Astrocyte (in vitro differentiated cells and primary cell): Measurements from ENCODE around the gene CACNA1F. TPM values are rescaled to one million over a fixed set of nuclear protein-coding genes. Genes with fewer than 3 reads are reported as not detected.

Source experiments
- DNase-seq: peaks from one replicate; pipeline ENCODE4 v3.0.0-alpha.2; 2010; ENCODE audit warnings: low read depth
- FAIRE-seq: peaks from 2 replicates; lab custom pipeline; 2011; peaks lifted over from hg19 to GRCh38; lab: Jason Lieb, UNC
- H2AFZ ChIP-seq: 2 replicates; pipeline ENCODE4 v1.6.0; 2012; ENCODE audit warnings: low read depth, low read length, inconsistent platforms
- H3K27ac ChIP-seq: 2 replicates; pipeline ENCODE4 v1.5.1; 2011; ENCODE audit warnings: low read depth, low read length, inconsistent platforms
- H3K27me3 ChIP-seq: 2 replicates; pipeline ENCODE4 v1.6.0; 2011; ENCODE audit warnings: low read length, inconsistent platforms; ENCODE audit not compliant: insufficient read depth
- H3K36me3 ChIP-seq: 2 replicates; pipeline ENCODE4 v1.5.1; 2011; ENCODE audit warnings: low read length, inconsistent platforms; ENCODE audit not compliant: insufficient read depth
- H3K4me1 ChIP-seq: 2 replicates; pipeline ENCODE4 v1.5.1; 2011; ENCODE audit warnings: low read length, inconsistent platforms; ENCODE audit not compliant: insufficient read depth
- H3K4me2 ChIP-seq: 2 replicates; pipeline ENCODE4 v1.6.0; 2012; ENCODE audit warnings: low read length, inconsistent platforms
- H3K4me3 ChIP-seq: 2 replicates; pipeline ENCODE4 v1.5.1; 2011; ENCODE audit warnings: low read depth, mild to moderate bottlenecking, low read length, inconsistent platforms; ENCODE audit not compliant: insufficient read depth
- H3K79me2 ChIP-seq: 2 replicates; pipeline ENCODE4 v1.6.0; 2012; ENCODE audit warnings: mild to moderate bottlenecking, low read length, inconsistent platforms; ENCODE audit not compliant: insufficient read depth
- H3K9ac ChIP-seq: 2 replicates; pipeline ENCODE4 v1.6.0; 2012; ENCODE audit warnings: mild to moderate bottlenecking, low read length, inconsistent platforms
- H3K9me3 ChIP-seq: 2 replicates; pipeline ENCODE4 v1.5.1; 2012; ENCODE audit warnings: low read depth, mild to moderate bottlenecking, low read length, inconsistent platforms; ENCODE audit not compliant: insufficient read depth
- H4K20me1 ChIP-seq: 2 replicates; pipeline ENCODE4 v1.6.0; 2012; ENCODE audit warnings: low read length, inconsistent platforms; ENCODE audit not compliant: insufficient read depth
- H3K27ac Mint-ChIP-seq: one replicate; pipeline ENCODE4 v1.8.0; 2021; ENCODE audit warnings: mild to moderate bottlenecking, mixed read lengths; ENCODE audit not compliant: unreplicated experiment
- H3K27me3 Mint-ChIP-seq: one replicate; pipeline ENCODE4 v1.8.0; 2021; ENCODE audit warnings: low read depth, mixed read lengths; ENCODE audit not compliant: unreplicated experiment
- H3K36me3 Mint-ChIP-seq: one replicate; pipeline ENCODE4 v1.8.0; 2021; ENCODE audit warnings: low read depth, mixed read lengths; ENCODE audit not compliant: unreplicated experiment
- H3K4me1 Mint-ChIP-seq: one replicate; pipeline ENCODE4 v1.8.0; 2021; ENCODE audit warnings: low read depth, mixed read lengths; ENCODE audit not compliant: unreplicated experiment
- H3K4me3 Mint-ChIP-seq: one replicate; pipeline ENCODE4 v1.8.0; 2021; ENCODE audit warnings: mild to moderate bottlenecking, moderate library complexity, mixed read lengths; ENCODE audit not compliant: unreplicated experiment
- H3K9me3 Mint-ChIP-seq: one replicate; pipeline ENCODE4 v1.8.0; 2021; ENCODE audit warnings: mild to moderate bottlenecking, mixed read lengths; ENCODE audit not compliant: unreplicated experiment
- EZH2 ChIP-seq: IDR thresholded peaks from 2 replicates; pipeline ENCODE4 v1.6.1; 2012; ENCODE audit warnings: mild to moderate bottlenecking, low read length, inconsistent platforms; ENCODE audit not compliant: insufficient read depth
- total RNA-seq: library from RNA; stranded (reverse); gene quantifications from 2 replicates; pipeline ENCODE4 v1.2.1, GENCODE V29; 2021
- TF ChIP-seq, protein P1 (sequence below): IDR thresholded peaks from 2 replicates; pipeline ENCODE4 v1.5.1; 2011; ENCODE audit warnings: low read depth, mild to moderate bottlenecking, inconsistent platforms, low read length, moderate library complexity; ENCODE audit not compliant: insufficient read depth

The CACNA1F gene
- total RNA-seq, 1 donor from 2014 or later: not detected

DNA sequence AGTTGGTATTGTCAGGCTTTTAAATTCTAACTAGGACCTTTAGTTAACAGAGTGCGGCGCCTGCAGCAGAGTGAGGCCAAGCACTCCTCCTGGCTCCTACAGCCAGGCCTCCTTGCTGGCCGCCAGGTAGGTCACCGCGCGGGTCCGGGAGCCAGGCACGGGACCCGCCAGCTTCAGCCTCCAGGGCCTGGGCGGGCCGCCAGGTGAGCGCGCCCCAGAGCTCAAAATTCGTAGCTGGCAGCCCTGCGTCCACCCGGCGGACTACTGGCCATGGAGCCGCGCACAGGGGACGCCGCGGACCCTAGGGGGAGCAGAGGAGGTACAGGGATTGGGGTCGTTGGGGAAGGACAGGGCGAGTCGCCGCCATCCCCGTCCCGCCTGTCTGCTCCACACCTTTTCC is 70.5 kb downstream of the CACNA1F start, which contains the start of gene MAGIX:
MAGIX (plus strand) TSS at position 139 of the 400 bp plus-strand sequence; CDS start at position 271, 132 bp downstream.
- no peaks in the 10 kb centered on the region for H3K79me2 ChIP-seq
- DNase-seq: no peak
- no peaks in the 10 kb centered on the region for H3K9me3 ChIP-seq
- H2AFZ ChIP-seq: peak within 1 kb of the TSS; percentile 85
- Mint-ChIP-seq H3K4me3 (peak within 1 kb of the TSS; percentile 45), H3K9me3 (no peaks in the 10 kb centered on the region), H3K27me3 (no peaks in the 10 kb centered on the region), H3K27ac (no peak within 1 kb of the TSS), H3K36me3 (no peaks in the 10 kb centered on the region), H3K4me1 (peaks cover 4% of the 10 kb centered on the region)
- H3K4me1 ChIP-seq: peaks cover 12% of the 10 kb centered on the region
- no peak for FAIRE-seq
- H3K4me2 ChIP-seq: peak within 1 kb of the TSS; percentile 83
- peak within 1 kb of the TSS; percentile 39 for H3K4me3 ChIP-seq
- H3K9ac ChIP-seq: peak within 1 kb of the TSS; percentile 81
- no peaks in the 10 kb centered on the region for H3K27me3 ChIP-seq
- H4K20me1 ChIP-seq: no peaks in the 10 kb centered on the region
- no peak for TF ChIP-seq EZH2
- TF ChIP-seq, protein P1, sequence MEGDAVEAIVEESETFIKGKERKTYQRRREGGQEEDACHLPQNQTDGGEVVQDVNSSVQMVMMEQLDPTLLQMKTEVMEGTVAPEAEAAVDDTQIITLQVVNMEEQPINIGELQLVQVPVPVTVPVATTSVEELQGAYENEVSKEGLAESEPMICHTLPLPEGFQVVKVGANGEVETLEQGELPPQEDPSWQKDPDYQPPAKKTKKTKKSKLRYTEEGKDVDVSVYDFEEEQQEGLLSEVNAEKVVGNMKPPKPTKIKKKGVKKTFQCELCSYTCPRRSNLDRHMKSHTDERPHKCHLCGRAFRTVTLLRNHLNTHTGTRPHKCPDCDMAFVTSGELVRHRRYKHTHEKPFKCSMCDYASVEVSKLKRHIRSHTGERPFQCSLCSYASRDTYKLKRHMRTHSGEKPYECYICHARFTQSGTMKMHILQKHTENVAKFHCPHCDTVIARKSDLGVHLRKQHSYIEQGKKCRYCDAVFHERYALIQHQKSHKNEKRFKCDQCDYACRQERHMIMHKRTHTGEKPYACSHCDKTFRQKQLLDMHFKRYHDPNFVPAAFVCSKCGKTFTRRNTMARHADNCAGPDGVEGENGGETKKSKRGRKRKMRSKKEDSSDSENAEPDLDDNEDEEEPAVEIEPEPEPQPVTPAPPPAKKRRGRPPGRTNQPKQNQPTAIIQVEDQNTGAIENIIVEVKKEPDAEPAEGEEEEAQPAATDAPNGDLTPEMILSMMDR: no peak
- peak within 1 kb of the TSS; percentile 68 for H3K27ac ChIP-seq
- no peaks in the 10 kb centered on the region for H3K36me3 ChIP-seq

GRCh38 chrX:49161632-49162031 is 71.5 kb downstream of the CACNA1F start:
- Histone ChIP-seq H3K27ac (no peak overlapping the region), H3K79me2 (no peaks in the 10 kb centered on the region), H3K4me2 (no peak overlapping the region), H2AFZ (no peak overlapping the region), H3K9ac (no peak overlapping the region), H3K9me3 (no peaks in the 10 kb centered on the region), H3K27me3 (no peaks in the 10 kb centered on the region), H3K36me3 (no peaks in the 10 kb centered on the region), H3K4me1 (peaks cover 4% of the 10 kb centered on the region), H3K4me3 (no peak overlapping the region), H4K20me1 (no peaks in the 10 kb centered on the region)
- Mint-ChIP-seq H3K4me1 (no peaks in the 10 kb centered on the region), H3K36me3 (no peaks in the 10 kb centered on the region), H3K4me3 (no peak overlapping the region), H3K27me3 (no peaks in the 10 kb centered on the region), H3K9me3 (no peaks in the 10 kb centered on the region), H3K27ac (no peak overlapping the region)
- TF ChIP-seq, protein P1: no peak
- TF ChIP-seq EZH2: no peak
- FAIRE-seq: peak; percentile 55
- DNase-seq: no peak

DNA sequence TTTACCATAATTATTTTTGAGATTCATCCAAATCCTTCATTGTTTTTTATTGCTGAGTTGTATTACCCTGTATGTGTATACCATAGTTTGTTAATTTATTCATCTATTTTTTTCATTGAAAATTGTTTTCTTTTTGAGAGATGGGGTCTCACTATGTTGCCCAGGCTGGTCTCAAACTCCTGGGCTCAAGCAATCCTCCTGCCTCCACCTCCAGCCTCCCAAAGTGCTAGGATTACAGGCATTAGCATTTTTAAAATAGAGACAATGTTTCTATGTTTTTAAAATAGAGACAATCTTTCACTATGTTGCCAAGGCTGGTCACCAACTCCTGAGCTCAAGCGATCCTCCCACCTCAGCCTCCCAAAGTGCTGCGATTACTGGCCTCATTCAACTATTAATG is 72.2 kb downstream of the CACNA1F start:
- Histone ChIP-seq H3K4me1 (no peaks in the 10 kb centered on the region), H3K79me2 (no peaks in the 10 kb centered on the region), H3K27me3 (no peaks in the 10 kb centered on the region), H3K36me3 (no peaks in the 10 kb centered on the region), H3K4me3 (no peak overlapping the region), H3K4me2 (no peak overlapping the region), H3K9me3 (no peaks in the 10 kb centered on the region), H3K27ac (no peak overlapping the region), H3K9ac (no peak overlapping the region), H2AFZ (no peak overlapping the region), H4K20me1 (no peaks in the 10 kb centered on the region)
- FAIRE-seq (no peak), DNase-seq (no peak)
- H3K9me3 Mint-ChIP-seq: no peaks in the 10 kb centered on the region
- no peak overlapping the region for H3K4me3 Mint-ChIP-seq
- no peaks in the 10 kb centered on the region for H3K4me1 Mint-ChIP-seq
- H3K36me3 Mint-ChIP-seq: no peaks in the 10 kb centered on the region
- no peaks in the 10 kb centered on the region for H3K27me3 Mint-ChIP-seq
- TF ChIP-seq, protein P1: no peak
- TF ChIP-seq EZH2: no peak
- no peak overlapping the region for H3K27ac Mint-ChIP-seq
